ENCODE measurements around the gene HIVEP2. TPM values are rescaled to one million over a fixed set of nuclear protein-coding genes. Genes with fewer than 3 reads are reported as not detected.
A peak's percentile ranks its signal among the peaks of the same experiment; 100 is the strongest.

HIVEP2 gene
- total RNA-seq, 1 donor from 2014 or later = 24.6 TPM

DNA sequence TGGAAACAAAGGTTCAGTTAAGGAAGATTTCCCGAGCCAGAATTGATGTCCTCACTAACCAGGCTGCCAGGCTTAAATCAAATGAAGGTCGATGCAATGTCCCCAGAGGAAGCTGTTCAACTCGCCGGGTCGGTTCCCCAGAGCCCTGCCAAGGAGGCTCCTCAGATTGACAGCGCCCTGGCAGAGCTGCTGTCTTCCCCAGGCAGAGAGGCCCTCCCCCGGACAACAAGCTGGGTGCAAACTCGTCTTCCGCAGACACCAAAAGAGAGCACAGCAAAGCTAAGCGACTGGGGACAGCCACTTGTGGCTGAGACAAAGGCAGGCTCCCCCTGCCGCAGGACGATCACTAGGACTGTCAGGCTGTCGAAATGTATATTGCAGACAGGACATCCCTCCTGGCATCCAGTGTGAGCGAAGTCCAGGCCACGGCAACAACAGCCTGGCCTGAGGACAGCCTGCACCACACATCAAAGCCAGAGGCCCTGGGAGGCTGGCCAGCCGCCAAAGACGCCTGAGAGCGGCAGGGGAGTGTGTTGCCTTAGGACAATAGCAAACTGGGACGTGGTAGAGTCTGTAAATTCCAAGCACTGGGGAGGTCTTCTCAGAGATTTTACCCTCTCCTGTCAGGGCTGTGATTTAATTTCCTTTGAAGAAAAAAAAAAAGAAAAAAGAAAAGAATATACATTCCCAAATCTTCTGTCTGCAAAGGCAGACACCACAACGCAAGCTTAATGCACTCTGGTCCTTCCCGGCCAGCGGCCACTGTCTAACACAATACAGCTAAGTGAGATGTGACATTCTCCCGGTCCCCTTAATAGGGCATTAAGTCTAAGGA lies 99.1 kb downstream of the HIVEP2 start:
- peak; percentile 76 for DNase-seq (ENCODE audit: low read depth)
- TF ChIP-seq, protein P1, sequence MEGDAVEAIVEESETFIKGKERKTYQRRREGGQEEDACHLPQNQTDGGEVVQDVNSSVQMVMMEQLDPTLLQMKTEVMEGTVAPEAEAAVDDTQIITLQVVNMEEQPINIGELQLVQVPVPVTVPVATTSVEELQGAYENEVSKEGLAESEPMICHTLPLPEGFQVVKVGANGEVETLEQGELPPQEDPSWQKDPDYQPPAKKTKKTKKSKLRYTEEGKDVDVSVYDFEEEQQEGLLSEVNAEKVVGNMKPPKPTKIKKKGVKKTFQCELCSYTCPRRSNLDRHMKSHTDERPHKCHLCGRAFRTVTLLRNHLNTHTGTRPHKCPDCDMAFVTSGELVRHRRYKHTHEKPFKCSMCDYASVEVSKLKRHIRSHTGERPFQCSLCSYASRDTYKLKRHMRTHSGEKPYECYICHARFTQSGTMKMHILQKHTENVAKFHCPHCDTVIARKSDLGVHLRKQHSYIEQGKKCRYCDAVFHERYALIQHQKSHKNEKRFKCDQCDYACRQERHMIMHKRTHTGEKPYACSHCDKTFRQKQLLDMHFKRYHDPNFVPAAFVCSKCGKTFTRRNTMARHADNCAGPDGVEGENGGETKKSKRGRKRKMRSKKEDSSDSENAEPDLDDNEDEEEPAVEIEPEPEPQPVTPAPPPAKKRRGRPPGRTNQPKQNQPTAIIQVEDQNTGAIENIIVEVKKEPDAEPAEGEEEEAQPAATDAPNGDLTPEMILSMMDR (IDR thresholded peaks at IDR 0.05; ENCODE audit: insufficient read depth, low read length, poor library complexity, severe bottlenecking) = no peak
- Histone ChIP-seq H3K27me3 (ENCODE audit: control insufficient read depth, insufficient read depth, low read length) (no peaks in the 10 kb centered on the region), H3K36me3 (ENCODE audit: control insufficient read depth, insufficient read depth, low read length) (no peaks in the 10 kb centered on the region), H3K4me3 (ENCODE audit: low read depth, low read length) (peak overlapping the region; percentile 11)

DNA sequence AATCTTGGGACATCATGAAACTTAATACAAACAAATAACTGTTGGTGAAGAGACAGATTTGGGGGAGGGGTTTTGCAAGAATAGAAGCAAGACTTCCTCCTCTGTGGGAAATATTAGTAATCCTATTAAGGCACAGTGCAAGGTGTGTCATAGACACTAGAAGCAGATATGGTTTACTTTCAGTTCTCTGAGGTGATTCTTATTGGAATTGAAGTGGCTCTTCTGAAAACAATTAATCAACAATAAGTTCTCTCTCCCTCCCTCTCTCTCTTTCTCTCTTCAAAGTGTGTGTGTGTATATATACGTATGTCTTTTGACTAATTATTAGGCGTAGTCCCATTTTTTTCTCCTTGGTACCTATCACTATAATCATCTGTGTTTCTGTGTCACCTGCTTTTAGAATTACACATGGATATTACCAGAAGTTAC lies 99.8 kb downstream of the HIVEP2 start:
- H3K27me3 ChIP-seq (ENCODE audit: control insufficient read depth, insufficient read depth, low read length) = no peaks in the 10 kb centered on the region
- TF ChIP-seq, protein P1 (IDR thresholded peaks at IDR 0.05; ENCODE audit: insufficient read depth, low read length, poor library complexity, severe bottlenecking) = no peak
- H3K4me3 ChIP-seq (ENCODE audit: low read depth, low read length) = no peak overlapping the region
- no peak for DNase-seq (ENCODE audit: low read depth)
- no peaks in the 10 kb centered on the region for H3K36me3 ChIP-seq (ENCODE audit: control insufficient read depth, insufficient read depth, low read length)

DNA sequence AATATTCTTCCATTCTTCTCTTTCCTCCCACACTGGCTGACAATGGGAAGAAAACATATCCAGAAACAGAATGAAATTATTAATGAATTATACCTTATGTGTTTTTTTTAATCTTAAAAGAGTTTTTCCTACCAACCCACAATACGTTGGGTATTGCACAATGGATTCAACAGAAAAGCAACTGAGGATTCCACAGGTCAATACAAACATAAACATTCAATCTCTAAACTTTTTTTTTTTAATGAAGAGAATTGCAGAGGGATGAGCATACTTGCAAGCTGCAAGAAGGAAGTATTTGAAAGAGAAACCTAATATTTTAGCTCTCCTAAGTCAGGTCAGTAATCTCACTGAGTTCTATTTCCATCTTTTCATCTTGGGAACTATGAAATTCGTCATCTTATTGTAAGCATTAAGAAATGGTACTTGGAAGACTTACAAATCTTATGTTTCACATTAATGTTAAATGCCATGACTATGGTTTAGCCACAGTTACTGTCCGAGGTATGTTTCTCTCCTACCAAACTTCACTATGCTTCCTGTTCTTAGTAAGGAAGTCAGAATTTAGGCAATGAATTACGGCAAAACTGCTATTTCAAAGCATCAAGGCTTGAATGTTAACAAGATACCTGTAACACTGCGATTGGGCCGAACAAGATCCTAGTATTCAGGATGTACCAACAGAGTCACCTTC lies 100.8 kb downstream of the HIVEP2 start:
- H3K27me3 ChIP-seq (ENCODE audit: control insufficient read depth, insufficient read depth, low read length) = no peaks in the 10 kb centered on the region
- TF ChIP-seq, protein P1 (IDR thresholded peaks at IDR 0.05; ENCODE audit: insufficient read depth, low read length, poor library complexity, severe bottlenecking) = no peak
- no peaks in the 10 kb centered on the region for H3K36me3 ChIP-seq (ENCODE audit: control insufficient read depth, insufficient read depth, low read length)
- DNase-seq (ENCODE audit: low read depth) = no peak
- no peak overlapping the region for H3K4me3 ChIP-seq (ENCODE audit: low read depth, low read length)

DNA sequence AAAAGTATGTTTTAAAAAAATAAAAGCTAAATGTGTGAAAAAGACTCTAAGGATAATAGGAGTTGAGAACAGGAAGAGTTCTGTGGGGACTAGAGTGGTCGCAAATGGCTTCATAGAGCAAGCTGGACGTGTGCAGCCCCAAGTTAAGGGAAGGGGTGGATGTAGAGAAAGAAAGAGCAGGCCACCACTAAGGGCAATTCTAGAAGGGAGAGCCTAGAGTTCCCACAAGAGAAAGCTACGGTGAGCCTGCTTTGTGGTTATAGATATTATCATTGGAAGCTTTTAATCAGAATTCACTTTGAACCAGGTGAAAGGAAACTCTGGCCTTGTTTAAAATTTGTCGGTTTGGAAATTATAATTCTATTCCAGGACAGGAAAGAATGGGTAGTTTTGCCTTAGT lies 101.6 kb downstream of the HIVEP2 start:
- H3K4me3 ChIP-seq (ENCODE audit: low read depth, low read length) = no peak overlapping the region
- TF ChIP-seq, protein P1 (IDR thresholded peaks at IDR 0.05; ENCODE audit: insufficient read depth, low read length, poor library complexity, severe bottlenecking) = no peak
- no peaks in the 10 kb centered on the region for H3K36me3 ChIP-seq (ENCODE audit: control insufficient read depth, insufficient read depth, low read length)
- H3K27me3 ChIP-seq (ENCODE audit: control insufficient read depth, insufficient read depth, low read length) = no peaks in the 10 kb centered on the region
- DNase-seq (ENCODE audit: low read depth) = no peak

DNA sequence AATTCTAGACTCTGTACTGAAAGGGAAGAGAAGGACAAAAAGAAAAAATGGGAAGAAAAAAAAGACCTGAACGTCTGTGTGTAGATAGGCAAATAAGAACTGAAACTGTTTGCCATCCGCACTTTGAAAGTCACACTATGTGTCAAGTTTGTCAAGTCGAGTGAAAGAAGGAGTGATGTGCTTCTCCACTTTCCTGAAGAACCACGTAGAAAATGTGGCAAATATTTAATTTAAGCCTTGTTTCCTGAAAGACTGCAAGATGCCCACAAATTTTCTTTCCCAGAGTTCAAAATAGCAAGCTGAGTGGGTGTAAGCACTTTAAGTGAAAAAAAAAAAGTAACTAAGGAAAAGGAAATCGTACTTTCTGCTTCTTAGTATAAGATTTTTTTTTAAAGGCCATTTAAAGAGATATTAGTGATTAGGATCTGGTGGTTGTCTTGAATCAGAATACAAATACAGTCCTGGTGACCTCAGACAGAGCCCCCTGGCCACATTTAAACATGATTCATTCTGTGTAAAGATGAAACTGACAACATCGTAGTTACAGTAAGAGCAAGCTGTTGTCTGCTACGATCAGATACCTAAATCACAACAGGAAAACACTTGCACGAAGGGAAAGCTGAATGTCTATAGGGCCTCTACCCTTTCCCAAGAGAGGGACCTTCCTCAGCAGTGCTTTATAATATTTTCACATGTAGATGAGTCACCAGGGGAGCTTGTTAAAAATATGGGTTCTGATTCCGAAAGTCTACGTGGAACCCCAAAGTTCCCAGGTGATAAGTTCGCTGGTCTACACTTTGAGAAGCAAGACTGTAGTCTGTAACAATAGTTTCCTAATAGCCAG lies 102.3 kb downstream of the HIVEP2 start:
- TF ChIP-seq, protein P1 (IDR thresholded peaks at IDR 0.05; ENCODE audit: insufficient read depth, low read length, poor library complexity, severe bottlenecking) = no peak
- no peak for DNase-seq (ENCODE audit: low read depth)
- Histone ChIP-seq H3K36me3 (ENCODE audit: control insufficient read depth, insufficient read depth, low read length) (no peaks in the 10 kb centered on the region), H3K27me3 (ENCODE audit: control insufficient read depth, insufficient read depth, low read length) (no peaks in the 10 kb centered on the region), H3K4me3 (ENCODE audit: low read depth, low read length) (no peak overlapping the region)
